H9 (cell line): ENCODE results near the gene PRSS27. TPM values are rescaled to one million over a fixed set of nuclear protein-coding genes. Genes with fewer than 3 reads are reported as not detected.
A peak's percentile ranks its signal among the peaks of the same experiment; 100 is the strongest.

ENCODE experiments used
- DNase-seq: peaks from one replicate; pipeline ENCODE4 v3.0.0-alpha.2; 2017
- H2AFZ ChIP-seq: one replicate; pipeline ENCODE4 v1.6.1; 2013; ENCODE audit warnings: mild to moderate bottlenecking, low read length, control low read depth, moderate library complexity
- H2AK5ac ChIP-seq: 2 replicates; pipeline ENCODE4 v1.6.1; 2013; ENCODE audit warnings: low read length, control low read depth, mixed read lengths; ENCODE audit not compliant: insufficient read length
- H2BK120ac ChIP-seq: one replicate; pipeline ENCODE4 v1.6.1; 2013; ENCODE audit warnings: low read depth, mild to moderate bottlenecking, low read length, control low read depth, inconsistent platforms; ENCODE audit not compliant: poor library complexity, severe bottlenecking
- H2BK12ac ChIP-seq: 2 replicates; pipeline ENCODE4 v1.6.1; 2013; ENCODE audit warnings: low read length, control low read depth, mixed read lengths, low read depth; ENCODE audit not compliant: insufficient read length
- H2BK15ac ChIP-seq: 2 replicates; pipeline ENCODE4 v1.6.1; 2013; ENCODE audit warnings: low read depth, low read length, control low read depth
- H2BK20ac ChIP-seq: one replicate; pipeline ENCODE4 v1.6.1; 2013; ENCODE audit warnings: low read depth, mild to moderate bottlenecking, low read length, control low read depth, inconsistent platforms; ENCODE audit not compliant: poor library complexity, severe bottlenecking
- H2BK5ac ChIP-seq: 2 replicates; pipeline ENCODE4 v1.6.1; 2013; ENCODE audit warnings: low read length, control low read depth, mixed read lengths; ENCODE audit not compliant: insufficient read length
- H3K14ac ChIP-seq: 2 replicates; pipeline ENCODE4 v1.6.1; 2013; ENCODE audit warnings: low read length, control low read depth; ENCODE audit not compliant: insufficient read depth
- H3K18ac ChIP-seq: 2 replicates; pipeline ENCODE4 v1.6.1; 2013; ENCODE audit warnings: low read depth, mild to moderate bottlenecking, mixed read lengths, low read length, control low read depth; ENCODE audit not compliant: insufficient read length
- H3K23ac ChIP-seq: 2 replicates; pipeline ENCODE4 v1.6.1; 2013; ENCODE audit warnings: low read length, control low read depth, mixed read lengths, low read depth; ENCODE audit not compliant: insufficient read length
- H3K23me2 ChIP-seq: 2 replicates; pipeline ENCODE4 v1.6.1; 2013; ENCODE audit warnings: low read depth, mild to moderate bottlenecking, mixed read lengths, low read length, control low read depth; ENCODE audit not compliant: insufficient read length, poor library complexity, severe bottlenecking
- H3K27ac ChIP-seq: 2 replicates; pipeline ENCODE4 v1.5.1; 2013; ENCODE audit warnings: low read length, control low read depth, mixed read lengths, low read depth; ENCODE audit not compliant: insufficient read length
- H3K27me3 ChIP-seq: 2 replicates; pipeline ENCODE4 v1.6.1; 2013; ENCODE audit warnings: low read length, control low read depth, inconsistent platforms; ENCODE audit not compliant: insufficient read depth
- H3K4ac ChIP-seq: 2 replicates; pipeline ENCODE4 v1.6.1; 2013; ENCODE audit warnings: low read depth, mild to moderate bottlenecking, control low read depth, inconsistent platforms, low read length, moderate library complexity
- H3K4me1 ChIP-seq: 2 replicates; pipeline ENCODE4 v1.6.1; 2013; ENCODE audit warnings: low read length, control low read depth, inconsistent platforms; ENCODE audit not compliant: insufficient read depth
- H3K4me2 ChIP-seq: 2 replicates; pipeline ENCODE4 v1.6.1; 2013; ENCODE audit warnings: low read length, control low read depth, mixed read lengths; ENCODE audit not compliant: insufficient read length, insufficient read depth
- H3K56ac ChIP-seq: 2 replicates; pipeline ENCODE4 v1.6.1; 2013; ENCODE audit warnings: low read depth, mild to moderate bottlenecking, mixed read lengths, low read length, control low read depth; ENCODE audit not compliant: insufficient read length
- H3K79me1 ChIP-seq: 2 replicates; pipeline ENCODE4 v1.6.1; 2013; ENCODE audit warnings: low read depth, mild to moderate bottlenecking, moderate library complexity, low read length, control low read depth, inconsistent platforms; ENCODE audit not compliant: insufficient read depth, poor library complexity, severe bottlenecking
- H3K79me2 ChIP-seq: 2 replicates; pipeline ENCODE4 v1.6.1; 2013; ENCODE audit warnings: low read length, control low read depth, inconsistent platforms; ENCODE audit not compliant: insufficient read depth
- H3K9ac ChIP-seq: 2 replicates; pipeline ENCODE4 v1.6.1; 2013; ENCODE audit warnings: low read length, control low read depth, mixed read lengths; ENCODE audit not compliant: insufficient read length; ENCODE audit errors: extremely low read depth
- H3K9me3 ChIP-seq: one replicate; pipeline ENCODE4 v1.6.1; 2013; ENCODE audit warnings: low read depth, low read length, inconsistent platforms; ENCODE audit not compliant: control insufficient read depth
- H3T11ph ChIP-seq: one replicate; pipeline ENCODE4 v1.6.1; 2013; ENCODE audit warnings: mild to moderate bottlenecking, low read length, control low read depth, inconsistent platforms
- H4K20me1 ChIP-seq: one replicate; pipeline ENCODE4 v1.6.1; 2013; ENCODE audit not compliant: control insufficient read depth, insufficient read length, insufficient read depth
- H4K5ac ChIP-seq: 2 replicates; pipeline ENCODE4 v1.6.1; 2013; ENCODE audit warnings: low read depth, mild to moderate bottlenecking, mixed read lengths, low read length, control low read depth; ENCODE audit not compliant: insufficient read length
- H4K8ac ChIP-seq: replicated peaks from 2 replicates; pipeline ENCODE4 v1.6.1; 2013; ENCODE audit warnings: low read length, control low read depth, mixed read lengths, low read depth; ENCODE audit not compliant: insufficient read length
- H4K91ac ChIP-seq: 2 replicates; pipeline ENCODE4 v1.6.1; 2013; ENCODE audit warnings: low read depth, mild to moderate bottlenecking, moderate library complexity, mixed read lengths, low read length, control low read depth; ENCODE audit not compliant: insufficient read length
- H3K27ac Mint-ChIP-seq, 3 experiments: 2 replicates in 2 of 3; 3 replicates in 1 of 3; pipeline ENCODE4 v1.8.0; 2020 to 2021; ENCODE audit warnings: mixed read lengths in 3 of 3, mild to moderate bottlenecking in 1 of 3, moderate library complexity in 1 of 3
- H3K27me3 Mint-ChIP-seq: 2 replicates; pipeline ENCODE4 v1.8.0; 2021; ENCODE audit warnings: low read depth, mild to moderate bottlenecking, moderate library complexity, mixed read lengths
- H3K36me3 Mint-ChIP-seq, 3 experiments: 2 replicates in 2 of 3; 3 replicates in 1 of 3; pipeline ENCODE4 v1.8.0; 2020 to 2021; ENCODE audit warnings: low read depth in 3 of 3, mixed read lengths in 3 of 3; ENCODE audit not compliant: insufficient read depth in 1 of 3
- H3K4me1 Mint-ChIP-seq, 2 experiments: 2 replicates each; pipeline ENCODE4 v1.8.0; 2020; ENCODE audit warnings: mixed read lengths in 2 of 2
- H3K4me3 Mint-ChIP-seq, 2 experiments: 2 replicates in 1 of 2; 3 replicates in 1 of 2; pipeline ENCODE4 v1.8.0; 2020 to 2021; ENCODE audit warnings: mild to moderate bottlenecking in 2 of 2, mixed read lengths in 2 of 2, moderate library complexity in 1 of 2
- H3K9me3 Mint-ChIP-seq, 2 experiments: 2 replicates in 1 of 2; 3 replicates in 1 of 2; pipeline ENCODE4 v1.8.0; 2020; ENCODE audit warnings: mild to moderate bottlenecking in 2 of 2, mixed read lengths in 2 of 2, moderate library complexity in 1 of 2
- CTCF ChIP-seq: fragments of 200-600 bp; sonication (generic); conservative IDR thresholded peaks from 3 replicates; pipeline ENCODE4 v1.8.0; 2021; ENCODE audit warnings: antibody characterized with exemption, mild to moderate bottlenecking
- WGBS: extraction: QIAGEN DNeasy Blood & Tissue Kit; methylation state at CpG from one replicate; pipeline ENCODE4 v1.1.7; 2013; ENCODE audit warnings: missing lambda C conversion rate, low lambda C conversion rate, mixed read lengths; ENCODE audit not compliant: insufficient read length; ENCODE audit errors: extremely low coverage; 5-methylcytosine and 5-hydroxymethylcytosine counted together
- total RNA-seq: library from RNA; stranded (reverse); gene quantifications from 2 replicates; pipeline ENCODE4 v1.2.1, GENCODE V29; 2021

Gene PRSS27
- total RNA-seq, 1 experiment from 2014 or later = 5.0 TPM

GRCh38 chr16:2766430-2767139 is 46.6 kb upstream of the PRSS27 start:
- H3K27me3 Mint-ChIP-seq = peaks cover 1% of the 10 kb centered on the region; the same call in 1 of the 2 replicates
- no CpG with 5 or more reads among the region's 44 CpGs for WGBS
- H3K4ac ChIP-seq = no peak overlapping the region
- no peaks in the 10 kb centered on the region for H3K23me2 ChIP-seq
- no peak overlapping the region for H2AFZ ChIP-seq
- no peak overlapping the region for H2BK15ac ChIP-seq
- H3K4me2 ChIP-seq = no peak overlapping the region
- no peak overlapping the region for H2BK12ac ChIP-seq
- no peaks in the 10 kb centered on the region for H3K27me3 ChIP-seq
- H3K79me2 ChIP-seq = peaks cover 2% of the 10 kb centered on the region; the same call in 1 of the 2 replicates
- no peak overlapping the region for H4K91ac ChIP-seq
- no peak overlapping the region for H2BK5ac ChIP-seq
- H4K8ac ChIP-seq = no peak overlapping the region
- peaks cover 92 to 100% (median 100%) of the 10 kb centered on the region in 3 experiments for H3K36me3 Mint-ChIP-seq
- H4K5ac ChIP-seq = no peak overlapping the region
- H4K20me1 ChIP-seq = no peaks in the 10 kb centered on the region
- H3K79me1 ChIP-seq = peaks cover 20% of the 10 kb centered on the region
- no peak for DNase-seq
- no peak overlapping the region for H2BK120ac ChIP-seq
- no peak overlapping the region for H3K27ac ChIP-seq
- H3K4me1 Mint-ChIP-seq = peaks cover 3 to 33% of the 10 kb centered on the region in 2 experiments; a peak in 3 of 4 replicates
- H3K18ac ChIP-seq = no peak overlapping the region
- no peaks in the 10 kb centered on the region for H3K4me1 ChIP-seq
- H2BK20ac ChIP-seq = no peak overlapping the region
- H2AK5ac ChIP-seq = no peak overlapping the region
- no peak overlapping the region for H3K56ac ChIP-seq
- no peak overlapping the region for H3K9ac ChIP-seq
- no peak overlapping the region for H3K14ac ChIP-seq
- H3K27ac Mint-ChIP-seq = peak overlapping the region in 1 of 3 experiments; percentile 41; a peak in 2 of 7 replicates
- no peak for TF ChIP-seq CTCF
- H3T11ph ChIP-seq = no peak overlapping the region
- H3K9me3 ChIP-seq = no peaks in the 10 kb centered on the region
- H3K23ac ChIP-seq = no peak overlapping the region
- H3K9me3 Mint-ChIP-seq = peaks cover 25 to 40% of the 10 kb centered on the region in 2 experiments
- H3K4me3 Mint-ChIP-seq = peak overlapping the region in 1 of 2 experiments; percentile 26; a peak in 1 of 5 replicates
